BLaER1 treated with 17β-estradiol and CSF1 and Interleukin-3, amounts not matched to agents 10 nM and 100 nM (cell line): Measurements from ENCODE around the gene MBD3L3.
"Not testable (repeated sequence)": the region's sequence is repeated elsewhere in the genome, so short reads cannot be mapped to it uniquely, and the experiment has no call there.

Experiments
- H3K27ac ChIP-seq, 11 experiments: shearing (Covaris generic); formaldehyde crosslinking; 2 replicates each; pipeline ENCODE4 v1.8.1; 2022
- H3K27me3 ChIP-seq, 11 experiments: shearing (Covaris generic); formaldehyde crosslinking; 2 replicates each; pipeline ENCODE4 v1.8.1; 2022
- H3K36me3 ChIP-seq, 11 experiments: shearing (Covaris generic); formaldehyde crosslinking; 2 replicates each; pipeline ENCODE4 v1.8.1; 2022
- H3K4me1 ChIP-seq, 10 experiments: shearing (Covaris generic); formaldehyde crosslinking; 2 replicates each; pipeline ENCODE4 v1.8.1; 2022
- H3K4me2 ChIP-seq, 11 experiments: shearing (Covaris generic); formaldehyde crosslinking; 2 replicates each; pipeline ENCODE4 v1.8.1; 2022
- H3K4me3 ChIP-seq, 10 experiments: shearing (Covaris generic); formaldehyde crosslinking; 2 replicates each; pipeline ENCODE4 v1.8.1; 2022
- H3K9ac ChIP-seq, 11 experiments: shearing (Covaris generic); formaldehyde crosslinking; 2 replicates each; pipeline ENCODE4 v1.8.1; 2022
- H3K9me3 ChIP-seq, 11 experiments: shearing (Covaris generic); formaldehyde crosslinking; replicated peaks in 1 of 11; 2 replicates each; pipeline ENCODE4 v1.8.1; 2022
- H4K20me1 ChIP-seq, 11 experiments: shearing (Covaris generic); formaldehyde crosslinking; 2 replicates each; pipeline ENCODE4 v1.8.1; 2022
- Cebpa-rat ChIP-seq, 11 experiments: shearing (Covaris generic); IDR thresholded peaks; 2 replicates each; pipeline ENCODE4 v1.8.1; 2022

MBD3L3 gene

DNA sequence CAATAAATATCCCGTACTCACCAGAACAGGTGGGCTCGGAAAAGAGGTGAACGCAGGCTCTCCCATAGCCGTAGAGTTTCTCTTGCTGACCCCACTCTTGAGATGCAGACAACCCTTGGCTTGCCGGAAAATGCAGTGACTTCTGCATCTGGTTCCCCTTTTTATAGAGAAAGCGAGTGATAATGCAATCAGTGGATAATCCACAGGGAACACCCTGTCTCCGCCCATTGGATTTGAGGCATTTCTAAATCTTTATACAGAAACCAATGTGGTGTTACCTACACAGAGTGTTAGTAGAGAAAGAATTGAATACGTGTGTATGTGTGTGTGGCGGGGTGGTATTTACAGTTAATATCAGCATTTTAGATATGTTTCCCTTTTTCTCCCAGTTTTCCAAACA lies 18.4 kb downstream of the MBD3L3 start, which contains the start of gene MBD3L4:
MBD3L4 (minus strand) TSS at position 101 of the 400 bp plus-strand sequence; CDS start at position 66, 35 bp downstream.
- H3K9me3 ChIP-seq, H4K20me1 ChIP-seq, H3K36me3 ChIP-seq, H3K27ac ChIP-seq, H3K27me3 ChIP-seq, H3K9ac ChIP-seq, H3K4me2 ChIP-seq, H3K4me1 ChIP-seq, H3K4me3 ChIP-seq: not testable (repeated sequence)

GRCh38 chr19:7030278-7030677 lies 28.2 kb downstream of the MBD3L3 start, which contains the start of gene MBD3L5:
Gene MBD3L5 (plus strand): TSS chr19:7030578. CDS start chr19:7030612, 34 bp downstream.
- not testable (repeated sequence) for H4K20me1 ChIP-seq, H3K27me3 ChIP-seq, H3K4me3 ChIP-seq, H3K4me1 ChIP-seq, H3K4me2 ChIP-seq, H3K36me3 ChIP-seq, H3K27ac ChIP-seq, H3K9ac ChIP-seq, H3K9me3 ChIP-seq

DNA sequence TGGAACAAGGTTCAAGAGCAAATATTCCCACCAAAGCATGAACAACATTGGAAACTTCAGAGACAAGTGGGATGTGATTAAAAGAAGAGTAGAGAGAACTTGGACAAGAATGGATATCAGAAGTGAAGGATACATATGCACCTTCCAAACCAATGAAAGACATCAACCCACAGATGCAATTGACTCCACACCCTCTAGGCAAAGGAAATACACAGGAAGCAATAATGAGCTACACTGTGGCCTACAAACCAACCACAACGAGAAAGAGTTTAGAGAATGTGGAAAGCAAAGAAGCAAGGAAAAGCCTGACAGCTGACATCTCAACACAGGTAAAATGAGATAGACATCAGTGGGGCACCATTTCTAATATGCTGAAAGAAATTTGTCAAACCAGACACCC lies 29.7 kb downstream of the MBD3L3 start:
- not testable (repeated sequence) for H3K4me3 ChIP-seq, H3K27ac ChIP-seq, H4K20me1 ChIP-seq, H3K9ac ChIP-seq, H3K4me2 ChIP-seq, H3K36me3 ChIP-seq, H3K9me3 ChIP-seq, H3K4me1 ChIP-seq, H3K27me3 ChIP-seq

GRCh38 chr19:7021331-7021730 lies 37.1 kb downstream of the MBD3L3 start, which contains the start of gene MBD3L2B:
Gene MBD3L2B (minus strand): TSS chr19:7021431. CDS start chr19:7021397, 34 bp downstream.
- H3K27ac ChIP-seq, H3K4me3 ChIP-seq, H3K36me3 ChIP-seq, H3K4me2 ChIP-seq, H3K4me1 ChIP-seq, H3K9me3 ChIP-seq, H4K20me1 ChIP-seq, H3K27me3 ChIP-seq, H3K9ac ChIP-seq: not testable (repeated sequence)

DNA sequence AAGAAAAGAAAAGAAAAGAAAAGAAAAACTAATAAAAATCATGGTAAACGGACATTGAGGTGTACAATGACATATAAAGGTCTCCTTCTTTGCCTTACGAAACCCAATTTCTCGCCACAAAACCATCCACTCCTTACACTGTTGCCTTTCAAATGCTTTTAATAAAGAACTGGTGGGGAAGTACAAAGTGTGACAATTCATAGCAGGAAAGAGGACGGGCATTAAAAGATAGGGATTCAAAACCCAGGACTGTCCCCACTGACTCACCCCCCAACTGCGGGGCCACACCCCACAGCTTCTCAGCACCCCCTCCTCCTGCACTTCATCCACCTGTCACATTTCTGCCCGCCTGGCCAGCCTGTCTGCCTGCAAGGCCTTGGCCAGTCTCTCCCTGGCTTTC lies 39.6 kb downstream of the MBD3L3 start:
- peaks cover 5 to 14% (median 6%) of the 10 kb centered on the region in 10 experiments; a peak in 19 of 20 replicates for H3K4me1 ChIP-seq
- no peak overlapping the region for H3K4me3 ChIP-seq
- no peak overlapping the region for H3K27ac ChIP-seq
- no peaks in the 10 kb centered on the region for H4K20me1 ChIP-seq
- H3K9me3 ChIP-seq, result no peaks in the 10 kb centered on the region
- H3K4me2 ChIP-seq, result no peak overlapping the region
- no peak overlapping the region for H3K9ac ChIP-seq
- TF ChIP-seq Cebpa-rat (IDR thresholded peaks at IDR 0.05), result no peak
- H3K27me3 ChIP-seq, result no peaks in the 10 kb centered on the region
- no peaks in the 10 kb centered on the region for H3K36me3 ChIP-seq

GRCh38 chr19:7013678-7014077 lies 44.8 kb downstream of the MBD3L3 start:
- Histone ChIP-seq H3K4me2 (peak overlapping the region; percentile 25 to 81 (median 53); a peak in 20 of 22 replicates), H4K20me1 (no peaks in the 10 kb centered on the region), H3K27ac (peak overlapping the region in 4 of 11 experiments; percentile 46 to 69 (median 60); a peak in 9 of 22 replicates), H3K36me3 (no peaks in the 10 kb centered on the region), H3K4me1 (peaks cover 20 to 37% (median 26%) of the 10 kb centered on the region in 10 experiments), H3K9ac (0 out of 22 replicates have a peak overlapping the region, but pooled peaks of 1 of the 11 experiments have one; percentile 14), H3K4me3 (no peak overlapping the region), H3K27me3 (no peaks in the 10 kb centered on the region), H3K9me3 (no peaks in the 10 kb centered on the region; a peak in 1 of 22 replicates)
- no peak for TF ChIP-seq Cebpa-rat (IDR thresholded peaks at IDR 0.05)

- peaks cover 0 to 4% (median 0%) of the 10 kb centered on the region in 11 experiments; a peak in 2 of 22 replicates for H3K9me3 ChIP-seq
Observed at GRCh38 chr19:7010722-7011593, 47.5 kb downstream of the MBD3L3 start.

DNA sequence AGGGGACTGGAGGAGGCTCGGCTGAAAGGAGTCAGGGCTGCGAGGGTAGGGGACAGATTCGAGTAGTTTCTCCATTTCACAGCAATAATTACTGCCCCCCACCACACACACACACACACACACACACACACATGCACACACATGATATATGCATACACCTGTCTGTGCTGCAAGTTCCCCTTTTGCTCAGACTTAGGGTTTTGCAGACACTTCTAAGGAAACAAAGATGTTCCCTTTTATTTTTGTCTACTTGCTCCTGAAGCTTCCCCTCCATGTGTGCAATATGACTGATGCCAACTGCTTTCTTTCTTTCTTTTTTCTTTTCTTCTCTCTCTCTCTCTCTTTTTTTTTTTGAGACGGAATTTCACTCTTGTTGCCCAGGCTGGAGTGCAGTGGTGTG lies 50.6 kb downstream of the MBD3L3 start:
- no peak overlapping the region for H3K27ac ChIP-seq
- H3K9me3 ChIP-seq, result peaks cover 0 to 4% (median 0%) of the 10 kb centered on the region in 11 experiments; a peak in 2 of 22 replicates
- H4K20me1 ChIP-seq, result no peaks in the 10 kb centered on the region
- H3K27me3 ChIP-seq, result no peaks in the 10 kb centered on the region
- H3K36me3 ChIP-seq, result no peaks in the 10 kb centered on the region
- no peak overlapping the region for H3K9ac ChIP-seq
- no peak overlapping the region for H3K4me3 ChIP-seq
- no peak for TF ChIP-seq Cebpa-rat (IDR thresholded peaks at IDR 0.05)
- peaks cover 9 to 24% (median 12%) of the 10 kb centered on the region in 10 experiments for H3K4me1 ChIP-seq
- H3K4me2 ChIP-seq, result 0 out of 22 replicates have a peak overlapping the region, but pooled peaks of 2 of the 11 experiments have one; percentile 9 to 37

More at GRCh38 chr19:7010722-7011593, 47.5 kb downstream of the MBD3L3 start:
- no peak for TF ChIP-seq Cebpa-rat (IDR thresholded peaks at IDR 0.05)
- Histone ChIP-seq H3K4me3 (no peak overlapping the region), H3K9ac (no peak overlapping the region), H3K27ac (no peak overlapping the region), H3K27me3 (no peaks in the 10 kb centered on the region), H3K4me2 (no peak overlapping the region), H3K36me3 (no peaks in the 10 kb centered on the region), H3K4me1 (peaks cover 20 to 45% (median 26%) of the 10 kb centered on the region in 10 experiments), H4K20me1 (no peaks in the 10 kb centered on the region)
